ENCODE results near the gene KRTAP9-8. TPM values are rescaled to one million over a fixed set of nuclear protein-coding genes. Genes with fewer than 3 reads are reported as not detected.

Gene KRTAP9-8
- total RNA-seq, 1 donor from 2014 or later, result not detected

- peaks cover 4% of the 10 kb centered on the region for H3K9me3 Mint-ChIP-seq (ENCODE audit: unreplicated experiment)
- TF ChIP-seq, protein P1, sequence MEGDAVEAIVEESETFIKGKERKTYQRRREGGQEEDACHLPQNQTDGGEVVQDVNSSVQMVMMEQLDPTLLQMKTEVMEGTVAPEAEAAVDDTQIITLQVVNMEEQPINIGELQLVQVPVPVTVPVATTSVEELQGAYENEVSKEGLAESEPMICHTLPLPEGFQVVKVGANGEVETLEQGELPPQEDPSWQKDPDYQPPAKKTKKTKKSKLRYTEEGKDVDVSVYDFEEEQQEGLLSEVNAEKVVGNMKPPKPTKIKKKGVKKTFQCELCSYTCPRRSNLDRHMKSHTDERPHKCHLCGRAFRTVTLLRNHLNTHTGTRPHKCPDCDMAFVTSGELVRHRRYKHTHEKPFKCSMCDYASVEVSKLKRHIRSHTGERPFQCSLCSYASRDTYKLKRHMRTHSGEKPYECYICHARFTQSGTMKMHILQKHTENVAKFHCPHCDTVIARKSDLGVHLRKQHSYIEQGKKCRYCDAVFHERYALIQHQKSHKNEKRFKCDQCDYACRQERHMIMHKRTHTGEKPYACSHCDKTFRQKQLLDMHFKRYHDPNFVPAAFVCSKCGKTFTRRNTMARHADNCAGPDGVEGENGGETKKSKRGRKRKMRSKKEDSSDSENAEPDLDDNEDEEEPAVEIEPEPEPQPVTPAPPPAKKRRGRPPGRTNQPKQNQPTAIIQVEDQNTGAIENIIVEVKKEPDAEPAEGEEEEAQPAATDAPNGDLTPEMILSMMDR (IDR thresholded peaks at IDR 0.05), result no peak
- H3K27me3 Mint-ChIP-seq (ENCODE audit: unreplicated experiment), result peaks cover 2% of the 10 kb centered on the region
- no peak overlapping the region for H3K4me3 Mint-ChIP-seq (ENCODE audit: unreplicated experiment)
- H3K4me1 Mint-ChIP-seq (ENCODE audit: unreplicated experiment), result no peaks in the 10 kb centered on the region
- DNase-seq (ENCODE audit: extremely low spot score, unreplicated experiment), result no peak
- no peaks in the 10 kb centered on the region for H3K36me3 Mint-ChIP-seq (ENCODE audit: unreplicated experiment)
- H3K27ac Mint-ChIP-seq (ENCODE audit: unreplicated experiment), result no peak overlapping the region
These were observed 40.6 kb downstream of the KRTAP9-8 start for GRCh38 chr17:41278176-41278955.

DNA sequence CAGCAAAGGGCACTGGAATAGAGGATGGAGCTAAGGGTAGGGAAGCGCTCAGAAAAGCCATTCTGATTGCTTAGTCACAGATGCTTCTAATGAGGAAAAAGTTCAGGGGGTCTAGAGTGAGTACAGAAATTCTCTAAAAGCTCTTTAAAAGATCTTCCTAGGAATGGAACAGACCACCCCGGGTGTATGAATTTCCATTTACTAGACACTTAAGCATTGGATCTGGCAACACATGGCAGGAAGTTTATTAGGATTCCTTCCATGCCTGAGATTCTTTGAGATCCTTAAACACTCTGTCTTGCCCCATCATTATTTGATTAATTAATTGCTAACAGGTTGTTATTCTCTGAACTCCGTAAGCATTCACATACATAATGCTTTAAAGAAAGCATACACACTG, 46.2 kb downstream of the KRTAP9-8 start:
- peaks cover 15% of the 10 kb centered on the region for H3K4me1 Mint-ChIP-seq (ENCODE audit: unreplicated experiment)
- no peak overlapping the region for H3K4me3 Mint-ChIP-seq (ENCODE audit: unreplicated experiment)
- no peak for DNase-seq (ENCODE audit: extremely low spot score, unreplicated experiment)
- H3K36me3 Mint-ChIP-seq (ENCODE audit: unreplicated experiment), result no peaks in the 10 kb centered on the region
- H3K9me3 Mint-ChIP-seq (ENCODE audit: unreplicated experiment), result peaks cover 4% of the 10 kb centered on the region
- TF ChIP-seq, protein P1 (IDR thresholded peaks at IDR 0.05), result no peak
- H3K27ac Mint-ChIP-seq (ENCODE audit: unreplicated experiment), result no peak overlapping the region
- no peaks in the 10 kb centered on the region for H3K27me3 Mint-ChIP-seq (ENCODE audit: unreplicated experiment)

GRCh38 chr17:41284546-41284945, 46.7 kb downstream of the KRTAP9-8 start:
- no peak overlapping the region for H3K27ac Mint-ChIP-seq (ENCODE audit: unreplicated experiment)

DNA sequence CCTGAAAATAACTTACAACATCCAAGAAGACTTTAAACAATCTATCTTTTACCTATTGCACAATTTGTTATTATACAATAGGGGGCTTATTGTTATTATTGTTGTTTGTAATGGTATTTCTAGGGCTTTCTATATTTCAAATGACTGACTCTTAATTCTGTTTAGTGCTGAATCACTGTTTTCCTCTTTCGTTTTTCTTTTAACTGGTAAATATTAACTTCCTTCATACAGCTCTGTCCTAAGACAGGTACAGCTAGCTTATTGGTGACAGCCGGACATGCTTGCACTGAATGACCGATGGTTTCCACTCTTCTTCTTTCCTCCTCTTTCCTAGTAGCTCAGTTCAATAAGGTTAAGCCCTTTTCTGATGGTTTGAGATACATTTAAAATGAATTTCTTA, 49.3 kb downstream of the KRTAP9-8 start:
- DNase-seq (ENCODE audit: extremely low spot score, unreplicated experiment), result no peak
- TF ChIP-seq, protein P1 (IDR thresholded peaks at IDR 0.05), result no peak
- H3K4me1 Mint-ChIP-seq (ENCODE audit: unreplicated experiment), result peaks cover 15% of the 10 kb centered on the region
- no peaks in the 10 kb centered on the region for H3K9me3 Mint-ChIP-seq (ENCODE audit: unreplicated experiment)
- no peaks in the 10 kb centered on the region for H3K27me3 Mint-ChIP-seq (ENCODE audit: unreplicated experiment)
- H3K4me3 Mint-ChIP-seq (ENCODE audit: unreplicated experiment), result no peak overlapping the region
- no peak overlapping the region for H3K27ac Mint-ChIP-seq (ENCODE audit: unreplicated experiment)
- no peaks in the 10 kb centered on the region for H3K36me3 Mint-ChIP-seq (ENCODE audit: unreplicated experiment)

More at GRCh38 chr17:41284546-41284945, 46.7 kb downstream of the KRTAP9-8 start:
- no peaks in the 10 kb centered on the region for H3K27me3 Mint-ChIP-seq (ENCODE audit: unreplicated experiment)
- DNase-seq (ENCODE audit: extremely low spot score, unreplicated experiment), result no peak
- peaks cover 4% of the 10 kb centered on the region for H3K9me3 Mint-ChIP-seq (ENCODE audit: unreplicated experiment)
- H3K4me1 Mint-ChIP-seq (ENCODE audit: unreplicated experiment), result peaks cover 15% of the 10 kb centered on the region
- no peaks in the 10 kb centered on the region for H3K36me3 Mint-ChIP-seq (ENCODE audit: unreplicated experiment)
- no peak overlapping the region for H3K4me3 Mint-ChIP-seq (ENCODE audit: unreplicated experiment)
- TF ChIP-seq, protein P1 (IDR thresholded peaks at IDR 0.05), result no peak

Other genes with a start within 250 kb of the KRTAP9-8 start
- gene KRTAP3-3, start 243.8 kb upstream of the KRTAP9-8 start, total RNA-seq, result not detected in 2 replicates
- gene KRTAP3-2, start 238.1 kb upstream of the KRTAP9-8 start, total RNA-seq, result not detected in 2 replicates
- gene KRTAP3-1, start 228.9 kb upstream of the KRTAP9-8 start, total RNA-seq, result not detected in 2 replicates
- not detected in 2 replicates for gene KRTAP1-5, start 210.8 kb upstream of the KRTAP9-8 start, total RNA-seq
- not detected in 2 replicates for gene KRTAP1-4, start 207.8 kb upstream of the KRTAP9-8 start, total RNA-seq
- gene KRTAP1-3, start 203.1 kb upstream of the KRTAP9-8 start, total RNA-seq, result not detected in 2 replicates
- not detected in 2 replicates for gene KRTAP1-1, start 196.5 kb upstream of the KRTAP9-8 start, total RNA-seq
- gene KRTAP2-1, start 190.7 kb upstream of the KRTAP9-8 start, total RNA-seq, result not detected in 2 replicates
- not detected in 2 replicates for gene KRTAP2-2, start 182.8 kb upstream of the KRTAP9-8 start, total RNA-seq
- not detected in 2 replicates for gene KRTAP2-3, start 177.9 kb upstream of the KRTAP9-8 start, total RNA-seq
- gene KRTAP2-4, start 172.1 kb upstream of the KRTAP9-8 start, total RNA-seq, result not detected in 2 replicates
- not detected in 2 replicates for gene KRTAP4-7, start 153.8 kb upstream of the KRTAP9-8 start, total RNA-seq
- not detected in 2 replicates for gene KRTAP4-8, start 139.9 kb upstream of the KRTAP9-8 start, total RNA-seq
- not detected in 2 replicates for gene KRTAP4-16, start 135.8 kb upstream of the KRTAP9-8 start, total RNA-seq
- not detected in 2 replicates for gene KRTAP4-9, start 132.6 kb upstream of the KRTAP9-8 start, total RNA-seq
- gene KRTAP4-11, start 119.6 kb upstream of the KRTAP9-8 start, total RNA-seq, result not detected in 2 replicates
- not detected in 2 replicates for gene KRTAP4-12, start 113.8 kb upstream of the KRTAP9-8 start, total RNA-seq
- gene KRTAP4-6, start 97.5 kb upstream of the KRTAP9-8 start, total RNA-seq, result not detected in 2 replicates
- not detected in 2 replicates for gene KRTAP4-5, start 88.2 kb upstream of the KRTAP9-8 start, total RNA-seq
- not detected in 2 replicates for gene KRTAP4-4, start 77.3 kb upstream of the KRTAP9-8 start, total RNA-seq
- not detected in 2 replicates for gene KRTAP4-3, start 69.8 kb upstream of the KRTAP9-8 start, total RNA-seq
- gene KRTAP4-2, start 59.8 kb upstream of the KRTAP9-8 start, total RNA-seq, result not detected in 2 replicates
- not detected in 2 replicates for gene KRTAP4-1, start 53.1 kb upstream of the KRTAP9-8 start, total RNA-seq
- not detected in 2 replicates for gene KRTAP9-1, start 48.1 kb upstream of the KRTAP9-8 start, total RNA-seq
- not detected in 2 replicates for gene KRTAP9-2, start 11.4 kb upstream of the KRTAP9-8 start, total RNA-seq
- not detected in 2 replicates for gene KRTAP9-3, start 5.5 kb upstream of the KRTAP9-8 start, total RNA-seq
- gene KRTAP9-4, start 11.7 kb downstream of the KRTAP9-8 start, total RNA-seq, result not detected in 2 replicates
- gene KRTAP9-9, start 17.4 kb downstream of the KRTAP9-8 start, total RNA-seq, result not detected in 2 replicates
- not detected in 2 replicates for gene KRTAP9-6, start 27.4 kb downstream of the KRTAP9-8 start, total RNA-seq
- gene KRTAP9-7, start 37.7 kb downstream of the KRTAP9-8 start, total RNA-seq, result not detected in 2 replicates
- not detected in 2 replicates for gene KRTAP29-1, start 64.9 kb downstream of the KRTAP9-8 start, total RNA-seq
- gene KRTAP16-1, start 71.3 kb downstream of the KRTAP9-8 start, total RNA-seq, result not detected in 2 replicates
- not detected in 2 replicates for gene KRTAP17-1, start 77.7 kb downstream of the KRTAP9-8 start, total RNA-seq
- gene KRT33A, start 112.8 kb downstream of the KRTAP9-8 start, total RNA-seq, result not detected in 2 replicates
- gene KRT33B, start 131.8 kb downstream of the KRTAP9-8 start, total RNA-seq, result not detected in 2 replicates
- gene KRT34, start 144.3 kb downstream of the KRTAP9-8 start, total RNA-seq, result not detected in 2 replicates
- not detected in 2 replicates for gene KRT31, start 159.6 kb downstream of the KRTAP9-8 start, total RNA-seq
- gene KRT37, start 186.6 kb downstream of the KRTAP9-8 start, total RNA-seq, result not detected in 2 replicates
- not detected in 2 replicates for gene KRT38, start 203.0 kb downstream of the KRTAP9-8 start, total RNA-seq
- not detected in 2 replicates for gene KRT32, start 229.4 kb downstream of the KRTAP9-8 start, total RNA-seq
- not detected in 2 replicates for gene KRT35, start 243.2 kb downstream of the KRTAP9-8 start, total RNA-seq